K562 (cell line): ENCODE measurements around the gene NAT14. TPM values are rescaled to one million over a fixed set of nuclear protein-coding genes. Genes with fewer than 3 reads are reported as not detected.

ENCODE experiments used
- BCL6 ChIP-seq: fragments of 250-450 bp; sonication (Bioruptor Pico); IDR thresholded peaks from 2 replicates; pipeline ENCODE4 v1.4.0; 2020
- CBFA2T2 ChIP-seq: fragments of 450-650 bp; conservative IDR thresholded peaks from 2 replicates; pipeline ENCODE4 v1.6.1; 2017; ENCODE audit warnings: mild to moderate bottlenecking
- GATAD2B ChIP-seq: fragments of 450-650 bp; IDR thresholded peaks from 2 replicates; pipeline ENCODE4 v1.6.1; 2017; ENCODE audit warnings: mild to moderate bottlenecking, borderline replicate concordance
- GTF2E2 ChIP-seq: fragments of 200-800 bp; sonication (Bioruptor generic); IDR thresholded peaks from 2 replicates; pipeline ENCODE4 v1.6.1; 2016; ENCODE audit warnings: missing genetic modification characterization, missing compliant biosample characterization
- HMG20A ChIP-seq: fragments of 450-650 bp; formaldehyde crosslinking; conservative IDR thresholded peaks from 2 replicates; pipeline ENCODE4 v1.4.0; 2020; ENCODE audit warnings: mild to moderate bottlenecking, mixed read lengths
- NFYB ChIP-seq: IDR thresholded peaks from 2 replicates; pipeline ENCODE4 v1.6.1; 2011; ENCODE audit warnings: mild to moderate bottlenecking, moderate library complexity; ENCODE audit not compliant: insufficient read length; ENCODE audit errors: extremely low read depth
- NKRF ChIP-seq: fragments of 450-650 bp; IDR thresholded peaks from 2 replicates; pipeline ENCODE4 v1.6.1; 2016; ENCODE audit warnings: borderline replicate concordance
- NUFIP1 ChIP-seq: fragments of 450-650 bp; IDR thresholded peaks from 2 replicates; pipeline ENCODE4 v1.6.1; 2018; ENCODE audit not compliant: partially characterized antibody
- PML ChIP-seq: IDR thresholded peaks from 2 replicates; pipeline ENCODE4 v1.6.1; 2012; ENCODE audit warnings: low read length, inconsistent platforms
- PRMT5 ChIP-seq: sonication (generic); formaldehyde crosslinking; IDR thresholded peaks from 2 replicates; pipeline ENCODE4 v1.5.0; 2020; ENCODE audit warnings: missing genetic modification reagents
- RBM15 ChIP-seq: fragments of 200-400 bp; formaldehyde crosslinking; IDR thresholded peaks from 2 replicates; pipeline ENCODE4 v1.6.1; 2018; ENCODE audit warnings: mild to moderate bottlenecking, low read length, moderate library complexity; ENCODE audit not compliant: insufficient read depth
- SIN3A ChIP-seq, 2 experiments: fragments of 150-350 bp in 1 of 2; IDR thresholded peaks; 2 replicates each; pipeline ENCODE4 v1.6.1; 2011 to 2016; ENCODE audit warnings: borderline replicate concordance in 2 of 2, low read depth in 2 of 2, low read length in 2 of 2, mild to moderate bottlenecking in 2 of 2, moderate library complexity in 2 of 2; ENCODE audit not compliant: control insufficient read depth in 1 of 2
- SRSF7 ChIP-seq: fragments of 200-400 bp; formaldehyde crosslinking; optimal IDR thresholded peaks from 2 replicates; pipeline ENCODE3; 2017; ENCODE audit warnings: mild to moderate bottlenecking, low read depth, low read length
- STAG1 ChIP-seq: sonication (generic); formaldehyde crosslinking; IDR thresholded peaks from 2 replicates; pipeline ENCODE4 v1.5.0; 2020; ENCODE audit warnings: missing genetic modification reagents, borderline replicate concordance
- TEAD4 ChIP-seq, 2 experiments: sonication (generic) in 1 of 2; formaldehyde crosslinking in 1 of 2; IDR thresholded peaks; 2 replicates each; pipeline versions ENCODE4 v1.6.1 to v1.8.0; 2012 to 2022; ENCODE audit warnings: borderline replicate concordance in 1 of 2, inconsistent platforms in 1 of 2, low read length in 1 of 2, mild to moderate bottlenecking in 1 of 2, missing genetic modification reagents in 1 of 2
- TSHZ1 ChIP-seq: fragments of 250-450 bp; sonication (Bioruptor Pico); IDR thresholded peaks from 2 replicates; pipeline ENCODE4 v1.4.0; 2020; ENCODE audit warnings: mild to moderate bottlenecking, moderate library complexity
- ZBTB43 ChIP-seq: sonication (generic); formaldehyde crosslinking; IDR thresholded peaks from 2 replicates; pipeline ENCODE4 v1.8.0; 2023; ENCODE audit warnings: mild to moderate bottlenecking, missing genetic modification reagents
- ZNF583 ChIP-seq: fragments of 250-450 bp; sonication (Bioruptor Pico); IDR thresholded peaks from 2 replicates; pipeline ENCODE4 v1.4.0; 2020
- ZNF76 ChIP-seq: fragments of 250-450 bp; sonication (Bioruptor Pico); IDR thresholded peaks from 2 replicates; pipeline ENCODE4 v1.4.0; 2020; ENCODE audit warnings: mild to moderate bottlenecking, moderate library complexity, borderline replicate concordance
- ZSCAN29 ChIP-seq: fragments of 450-650 bp; IDR thresholded peaks from 2 replicates; pipeline ENCODE4 v1.6.1; 2017
- polyA plus RNA-seq, 8 experiments: library from polyadenylated mRNA; depleted of rRNA in 4 of 8; stranded (reverse) in 5 of 8; unstranded in 3 of 8; fragments of >200 nt; fragmentation: Nextera tagmentation in 2 of 8; fragmentation: Illumina TruSeq in 1 of 8; extraction: Ambion mirVana in 2 of 8; extraction: Trizol in 1 of 8; gene quantifications; 2 replicates each; pipeline versions ENCODE4 v1.2.1 to v1.2.3, GENCODE V29; 2011 to 2014; ENCODE audit warnings: inconsistent platforms in 1 of 8, missing spikeins in 1 of 8
- total RNA-seq, 7 experiments: library from RNA; depleted of rRNA in 6 of 7; stranded (reverse); fragments of >200 nt in 6 of 7; fragmentation: Illumina TruSeq in 2 of 7; extraction: Trizol in 2 of 7; gene quantifications; 2 replicates each; pipeline versions ENCODE4 v1.2.1 to v1.2.3, GENCODE V29; 2011 to 2021; ENCODE audit warnings: low replicate concordance in 1 of 7

The NAT14 gene
- total and polyA plus RNA-seq, 9 of the 15 experiments (the other 6 are each of a cell fraction or from before 2014, with no cell fraction given): 2.4 to 77.0 (median 26.7) TPM

- TF ChIP-seq RBM15: no peak
- TF ChIP-seq PML: no peak; the same call in 1 of the 2 replicates
- TF ChIP-seq PRMT5 (CRISPR knock-in tag): no peak
- no peak for TF ChIP-seq GTF2E2 (tag)
- TF ChIP-seq NKRF: 0 out of 2 replicates have a peak, but pooled peaks have one; percentile 22
- no peak for TF ChIP-seq TEAD4 (IDR thresholded peaks at IDR 0.05; ENCODE audit: low read length)
- TF ChIP-seq TEAD4 (CRISPR knock-in tag; IDR thresholded peaks at IDR 0.05; ENCODE audit: borderline replicate concordance): no peak
- no peak for TF ChIP-seq NUFIP1
- 0 out of 2 replicates have a peak, but pooled peaks have one; percentile 39 for TF ChIP-seq ZNF583 (CRISPR knock-in tag)
- TF ChIP-seq SIN3A (IDR thresholded peaks at IDR 0.05; ENCODE audit: borderline replicate concordance in 2 of 2, control insufficient read depth in 1 of 2, low read depth in 2 of 2, low read length in 2 of 2): no peak
- no peak for TF ChIP-seq TSHZ1 (CRISPR knock-in tag)
- TF ChIP-seq HMG20A: 0 out of 2 replicates have a peak, but pooled peaks have one; percentile 16
- TF ChIP-seq SRSF7: no peak
- TF ChIP-seq NFYB: no peak
- TF ChIP-seq GATAD2B: no peak
- no peak for TF ChIP-seq ZBTB43 (CRISPR knock-in tag)
- TF ChIP-seq ZSCAN29: no peak
- TF ChIP-seq ZNF76 (CRISPR knock-in tag): 0 out of 2 replicates have a peak, but pooled peaks have one; percentile 57
- no peak for TF ChIP-seq CBFA2T2
- no peak for TF ChIP-seq BCL6 (CRISPR knock-in tag)
- no peak for TF ChIP-seq STAG1 (CRISPR knock-in tag)
These were observed 22.9 kb upstream of the NAT14 start (continued) for GRCh38 chr19:55461974-55462626.
